ENCODE measurements around the gene ELF1. TPM values are rescaled to one million over a fixed set of nuclear protein-coding genes. Genes with fewer than 3 reads are reported as not detected.
A peak's percentile ranks its signal among the peaks of the same experiment; 100 is the strongest.

The ELF1 gene
- polyA plus RNA-seq, 2 of the 4 experiments (the other 2 are of a cell fraction), result 24.9 to 45.0 TPM

DNA sequence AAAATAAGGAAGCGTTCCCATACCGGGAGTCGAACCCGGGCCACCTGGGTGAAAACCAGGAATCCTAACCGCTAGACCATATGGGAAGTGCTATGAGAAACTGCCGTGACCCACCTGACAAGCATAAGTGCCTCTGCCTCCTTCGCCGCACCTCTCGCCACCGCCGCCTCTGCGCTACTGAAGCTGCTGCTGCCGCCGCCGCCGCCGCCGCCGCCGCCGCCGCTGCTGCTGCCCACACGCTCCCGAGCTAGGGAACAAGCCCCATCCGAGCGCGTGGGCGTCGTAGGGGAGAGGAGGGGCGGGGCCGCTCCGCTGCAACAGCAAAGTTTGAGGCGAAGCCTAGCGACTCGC is 41.6 kb upstream of the ELF1 start:
- DNase-seq (ENCODE audit: low read depth in 1 of 2, low spot score in 1 of 2) (peak; percentile 12 to 83), FAIRE-seq (no peak), ATAC-seq (peak; percentile 64 to 73)
- ChIA-PET CTCF (interaction anchor here (0.6 to 1.5 kb wide), 4 partner anchors 13 to 37 kb away, joined by 3 read pairs; no protein-coding TSS in a partner anchor), POLR2A (interaction anchor here (0.5 to 2.3 kb wide), 9 partner anchors 42 to 1211 kb away, joined by 3 to 10 read pairs (median 5); partner anchors contain the start of genes AKAP11, ELF1, KBTBD6 and MTRF1)
- TF ChIP-seq EP300 (IDR thresholded peaks at IDR 0.05), result no peak
- TF ChIP-seq, protein P1, sequence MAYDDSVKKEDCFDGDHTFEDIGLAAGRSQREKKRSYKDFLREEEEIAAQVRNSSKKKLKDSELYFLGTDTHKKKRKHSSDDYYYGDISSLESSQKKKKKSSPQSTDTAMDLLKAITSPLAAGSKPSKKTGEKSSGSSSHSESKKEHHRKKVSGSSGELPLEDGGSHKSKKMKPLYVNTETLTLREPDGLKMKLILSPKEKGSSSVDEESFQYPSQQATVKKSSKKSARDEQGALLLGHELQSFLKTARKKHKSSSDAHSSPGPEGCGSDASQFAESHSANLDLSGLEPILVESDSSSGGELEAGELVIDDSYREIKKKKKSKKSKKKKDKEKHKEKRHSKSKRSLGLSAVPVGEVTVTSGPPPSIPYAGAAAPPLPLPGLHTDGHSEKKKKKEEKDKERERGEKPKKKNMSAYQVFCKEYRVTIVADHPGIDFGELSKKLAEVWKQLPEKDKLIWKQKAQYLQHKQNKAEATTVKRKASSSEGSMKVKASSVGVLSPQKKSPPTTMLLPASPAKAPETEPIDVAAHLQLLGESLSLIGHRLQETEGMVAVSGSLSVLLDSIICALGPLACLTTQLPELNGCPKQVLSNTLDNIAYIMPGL (CRISPR knock-in tag; IDR thresholded peaks at IDR 0.05; ENCODE audit: borderline replicate concordance), result 0 out of 2 replicates have a peak, but pooled peaks have one; percentile 48
- TF ChIP-seq ZSCAN20 (CRISPR knock-in tag; IDR thresholded peaks at IDR 0.05), result no peak
- peak; percentile 77 for TF ChIP-seq SREBF2 (IDR thresholded peaks at IDR 0.05)
- peak; percentile 38 for TF ChIP-seq POLR2A (IDR thresholded peaks at IDR 0.05; ENCODE audit: low read length)
- Histone ChIP-seq H3K4me2 (peak overlapping the region; percentile 76), H3K27ac (peak overlapping the region; percentile 97 to 99), H3K9me3 (no peaks in the 10 kb centered on the region), H3K4me3 (peak overlapping the region; percentile 88), H3K4me1 (peaks cover 35% of the 10 kb centered on the region; the same call in 2 of the 3 replicates)
- 0% methylated on average over 9 of the region's 35 CpGs for WGBS (ENCODE audit: missing lambda C conversion rate)

DNA sequence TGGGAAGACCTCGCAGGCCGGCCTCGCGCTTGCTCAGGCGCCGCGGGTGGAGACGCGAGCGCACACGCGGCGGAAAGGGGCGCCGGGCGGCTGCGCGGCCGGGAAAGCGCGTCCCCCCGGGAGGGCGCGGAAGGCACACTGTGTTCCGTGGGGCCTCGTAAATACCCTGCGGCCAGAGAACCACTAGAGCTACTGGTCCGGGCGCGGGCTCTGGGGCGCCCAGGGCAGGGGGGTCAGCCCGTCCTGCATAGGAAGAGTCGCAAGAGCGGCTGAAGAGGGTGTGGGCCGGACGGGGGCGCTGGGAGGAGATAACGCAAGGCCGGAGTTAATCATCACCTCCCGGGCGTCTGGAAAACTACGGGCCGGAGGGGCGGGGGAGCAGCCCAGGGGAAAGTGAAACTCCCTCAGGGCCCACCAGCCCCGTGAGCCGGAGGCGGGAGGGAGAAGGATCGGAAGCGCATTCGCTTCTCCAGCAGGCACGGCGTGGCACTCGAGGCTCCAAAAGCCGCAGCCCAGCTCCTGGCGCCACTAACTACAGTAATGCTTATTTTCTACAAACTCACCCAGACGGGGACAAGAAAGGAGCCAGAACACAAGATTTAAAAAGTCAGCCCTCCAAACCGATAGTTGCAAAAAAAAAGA is 41.1 kb upstream of the ELF1 start:
- ChIA-PET POLR2A (interaction anchor here (1.3 to 2.3 kb wide), 5 partner anchors 41 to 271 kb away, joined by 3 to 10 read pairs (median 9); partner anchors contain the start of genes ELF1, MTRF1 and SLC25A15), CTCF (interaction anchor here (0.8 to 1.5 kb wide), 5 partner anchors 12 to 134 kb away, joined by 3 to 5 read pairs (median 3); partner anchors contain the start of gene KBTBD7)
- Histone ChIP-seq H3K4me1 (peaks cover 36% of the 10 kb centered on the region; the same call in 2 of the 3 replicates), H3K27ac (peak overlapping the region; percentile 97 to 99), H3K4me3 (peak overlapping the region; percentile 88), H3K4me2 (peak overlapping the region; percentile 76), H3K9me3 (no peaks in the 10 kb centered on the region)
- DNase-seq (ENCODE audit: low read depth in 1 of 2, low spot score in 1 of 2) (peak; percentile 53 to 91), FAIRE-seq (no peak), ATAC-seq (peak; percentile 81 to 82)
- TF ChIP-seq RFX5 (IDR thresholded peaks at IDR 0.05) (no peak), MAZ (IDR thresholded peaks at IDR 0.05; ENCODE audit: borderline replicate concordance, low read depth, low read length) (peak; percentile 71; the same call in 1 of the 2 replicates), EHF (CRISPR knock-in tag; IDR thresholded peaks at IDR 0.05) (no peak), HOXB13 (CRISPR knock-in tag; IDR thresholded peaks at IDR 0.05; ENCODE audit: low read depth) (no peak), FOXS1 (CRISPR knock-in tag; IDR thresholded peaks at IDR 0.05) (no peak), SMC3 (IDR thresholded peaks at IDR 0.05) (no peak), ZFP36 (IDR thresholded peaks at IDR 0.05; ENCODE audit: borderline replicate concordance, partially characterized antibody) (no peak), POLR2A (IDR thresholded peaks at IDR 0.05; ENCODE audit: low read length) (peak; percentile 53), RARB (CRISPR knock-in tag; IDR thresholded peaks at IDR 0.05) (no peak)
- TF ChIP-seq, protein P2, sequence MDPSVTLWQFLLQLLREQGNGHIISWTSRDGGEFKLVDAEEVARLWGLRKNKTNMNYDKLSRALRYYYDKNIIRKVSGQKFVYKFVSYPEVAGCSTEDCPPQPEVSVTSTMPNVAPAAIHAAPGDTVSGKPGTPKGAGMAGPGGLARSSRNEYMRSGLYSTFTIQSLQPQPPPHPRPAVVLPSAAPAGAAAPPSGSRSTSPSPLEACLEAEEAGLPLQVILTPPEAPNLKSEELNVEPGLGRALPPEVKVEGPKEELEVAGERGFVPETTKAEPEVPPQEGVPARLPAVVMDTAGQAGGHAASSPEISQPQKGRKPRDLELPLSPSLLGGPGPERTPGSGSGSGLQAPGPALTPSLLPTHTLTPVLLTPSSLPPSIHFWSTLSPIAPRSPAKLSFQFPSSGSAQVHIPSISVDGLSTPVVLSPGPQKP (IDR thresholded peaks at IDR 0.05; ENCODE audit: low read depth, low read length), result no peak
- TF ChIP-seq, protein P3, sequence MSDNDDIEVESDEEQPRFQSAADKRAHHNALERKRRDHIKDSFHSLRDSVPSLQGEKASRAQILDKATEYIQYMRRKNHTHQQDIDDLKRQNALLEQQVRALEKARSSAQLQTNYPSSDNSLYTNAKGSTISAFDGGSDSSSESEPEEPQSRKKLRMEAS (IDR thresholded peaks at IDR 0.05), result peak; percentile 51
- TF ChIP-seq, protein P4, sequence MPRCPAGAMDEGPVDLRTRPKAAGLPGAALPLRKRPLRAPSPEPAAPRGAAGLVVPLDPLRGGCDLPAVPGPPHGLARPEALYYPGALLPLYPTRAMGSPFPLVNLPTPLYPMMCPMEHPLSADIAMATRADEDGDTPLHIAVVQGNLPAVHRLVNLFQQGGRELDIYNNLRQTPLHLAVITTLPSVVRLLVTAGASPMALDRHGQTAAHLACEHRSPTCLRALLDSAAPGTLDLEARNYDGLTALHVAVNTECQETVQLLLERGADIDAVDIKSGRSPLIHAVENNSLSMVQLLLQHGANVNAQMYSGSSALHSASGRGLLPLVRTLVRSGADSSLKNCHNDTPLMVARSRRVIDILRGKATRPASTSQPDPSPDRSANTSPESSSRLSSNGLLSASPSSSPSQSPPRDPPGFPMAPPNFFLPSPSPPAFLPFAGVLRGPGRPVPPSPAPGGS (IDR thresholded peaks at IDR 0.05), result peak; percentile 26; the same call in 2 of the 3 replicates
- TF ChIP-seq, protein P5, sequence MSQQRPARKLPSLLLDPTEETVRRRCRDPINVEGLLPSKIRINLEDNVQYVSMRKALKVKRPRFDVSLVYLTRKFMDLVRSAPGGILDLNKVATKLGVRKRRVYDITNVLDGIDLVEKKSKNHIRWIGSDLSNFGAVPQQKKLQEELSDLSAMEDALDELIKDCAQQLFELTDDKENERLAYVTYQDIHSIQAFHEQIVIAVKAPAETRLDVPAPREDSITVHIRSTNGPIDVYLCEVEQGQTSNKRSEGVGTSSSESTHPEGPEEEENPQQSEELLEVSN (IDR thresholded peaks at IDR 0.05; ENCODE audit: borderline replicate concordance, low read depth), result peak; percentile 63; the same call in 1 of the 2 replicates
- WGBS (ENCODE audit: missing lambda C conversion rate), result 2% methylated on average over 32 of the region's 57 CpGs
